Activated T-helper 2 cell treated with anti-CD3 and anti-CD28 coated beads, Interferon-gamma antibody, Interleukin-2, Interleukin-4, amounts not matched to agents 10 μg/mL and 5 μg/mL and 100 μg/mL, durations not matched to agents 14 hours and 24 hours and 36 hours (primary cell): Measurements from ENCODE around the gene FFAR2. TPM values are rescaled to one million over a fixed set of nuclear protein-coding genes. Genes with fewer than 3 reads are reported as not detected.

ENCODE experiments used
- DNase-seq: peaks from one replicate; pipeline ENCODE4 v3.0.0; 2021; ENCODE audit warnings: low spot score
- H3K27ac Mint-ChIP-seq: one replicate; pipeline ENCODE4 v1.8.0; 2021; ENCODE audit warnings: mixed read lengths
- H3K27me3 Mint-ChIP-seq: one replicate; pipeline ENCODE4 v1.8.0; 2021; ENCODE audit warnings: low read depth, mixed read lengths
- H3K36me3 Mint-ChIP-seq: one replicate; pipeline ENCODE4 v1.8.0; 2021; ENCODE audit warnings: low read depth, mixed read lengths
- H3K4me1 Mint-ChIP-seq: one replicate; pipeline ENCODE4 v1.8.0; 2021; ENCODE audit warnings: low read depth, mixed read lengths
- H3K4me3 Mint-ChIP-seq: one replicate; pipeline ENCODE4 v1.8.0; 2021; ENCODE audit warnings: low read depth, mild to moderate bottlenecking, moderate library complexity, mixed read lengths
- H3K9me3 Mint-ChIP-seq: one replicate; pipeline ENCODE4 v1.8.0; 2021; ENCODE audit warnings: mixed read lengths
- intact Hi-C: fragments of 100-400 bp; cut with micrococcal nuclease; formaldehyde crosslinking; loops from one replicate; pipeline ENCODE4 v1.15.1; 2023
- total RNA-seq: library from RNA; stranded (reverse); gene quantifications from 2 replicates; pipeline ENCODE4 v1.2.3, GENCODE V29; 2022

Gene FFAR2
- total RNA-seq, 1 donor from 2014 or later, result not detected

DNA sequence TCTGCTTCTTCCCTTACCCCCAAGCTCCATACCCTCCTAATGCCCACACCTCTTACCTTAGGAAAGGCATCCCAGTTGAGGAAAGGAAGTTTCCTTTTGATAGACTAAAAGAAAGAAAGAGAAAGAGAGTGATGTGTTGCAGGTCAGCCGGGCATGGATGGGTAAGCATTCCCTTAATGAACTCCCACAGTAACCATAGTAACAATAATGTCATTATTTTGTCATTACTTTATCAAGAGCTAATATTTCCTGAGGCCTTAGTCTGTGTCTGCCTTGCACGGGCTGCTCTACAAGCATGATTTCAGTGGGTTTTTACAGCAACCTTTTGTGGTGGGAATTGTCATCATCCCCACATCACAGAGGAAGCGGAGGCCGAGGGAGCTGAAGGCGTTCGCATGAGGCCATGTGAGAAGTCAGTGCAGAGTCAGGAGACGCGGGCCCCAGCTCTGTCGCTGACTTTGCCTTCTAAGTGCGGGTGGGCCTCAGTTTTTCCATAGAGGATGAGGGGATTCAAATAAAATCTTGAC is 39.7 kb downstream of the FFAR2 start:
- Mint-ChIP-seq H3K4me1 (no peaks in the 10 kb centered on the region), H3K27ac (no peak overlapping the region), H3K9me3 (no peaks in the 10 kb centered on the region), H3K27me3 (peaks cover 27% of the 10 kb centered on the region), H3K4me3 (no peak overlapping the region), H3K36me3 (no peaks in the 10 kb centered on the region)
- intact Hi-C loops, result no loop called here
- no peak for DNase-seq

DNA sequence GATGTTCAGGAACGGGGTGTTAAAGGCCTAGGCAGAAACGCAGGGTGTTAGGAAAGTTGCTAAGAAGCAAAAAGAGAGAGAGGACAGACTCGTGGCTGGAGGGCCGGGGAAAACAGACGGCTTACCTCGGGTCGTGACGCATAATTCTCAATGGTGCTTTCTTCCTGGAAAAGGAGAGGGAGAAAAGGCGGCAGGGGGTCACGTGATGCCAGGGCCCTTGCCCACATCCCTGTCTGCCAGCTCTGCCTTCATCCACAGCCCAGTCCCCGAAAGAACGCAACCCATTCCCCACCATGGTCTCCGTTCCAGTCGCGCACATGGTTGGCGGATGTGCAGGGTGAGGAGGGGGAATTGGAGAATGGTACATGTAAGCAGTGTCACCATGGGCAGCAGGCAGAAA is 40.6 kb downstream of the FFAR2 start:
- H3K4me1 Mint-ChIP-seq, result no peaks in the 10 kb centered on the region
- H3K27ac Mint-ChIP-seq, result no peak overlapping the region
- peaks cover 24% of the 10 kb centered on the region for H3K27me3 Mint-ChIP-seq
- H3K36me3 Mint-ChIP-seq, result no peaks in the 10 kb centered on the region
- intact Hi-C loops, result no loop called here
- DNase-seq, result no peak
- H3K4me3 Mint-ChIP-seq, result no peak overlapping the region
- no peaks in the 10 kb centered on the region for H3K9me3 Mint-ChIP-seq

DNA sequence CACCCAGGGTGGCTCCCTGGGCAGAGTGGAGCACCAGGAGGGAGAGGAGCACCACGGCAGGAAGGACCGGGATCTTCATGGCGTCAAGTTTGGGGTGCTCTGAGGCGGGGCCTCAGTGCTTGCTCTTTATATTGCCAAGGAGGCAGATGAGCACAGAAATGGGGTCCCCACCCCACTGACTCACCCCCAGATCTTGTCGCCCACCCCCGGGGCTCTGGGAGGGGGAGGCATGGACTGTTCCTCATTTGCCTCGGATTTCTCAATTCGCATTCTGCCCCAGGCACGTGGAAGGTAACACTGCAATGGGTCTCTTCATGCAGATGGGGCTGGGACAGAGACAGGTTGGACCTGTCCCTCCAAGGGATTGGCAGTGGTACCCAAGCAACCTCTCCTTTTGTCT is 42.3 kb downstream of the FFAR2 start, which contains the start of gene KRTDAP:
TSS of gene KRTDAP (minus strand) at position 101 of the 400 bp plus-strand sequence. CDS start at position 79, 22 bp downstream.
- Mint-ChIP-seq H3K4me3 (no peak within 1 kb of the TSS), H3K27ac (no peak within 1 kb of the TSS), H3K9me3 (no peaks in the 10 kb centered on the region), H3K27me3 (peaks cover 24% of the 10 kb centered on the region), H3K36me3 (no peaks in the 10 kb centered on the region), H3K4me1 (peaks cover 5% of the 10 kb centered on the region)
- intact Hi-C loops, result no loop called here
- DNase-seq, result no peak

DNA sequence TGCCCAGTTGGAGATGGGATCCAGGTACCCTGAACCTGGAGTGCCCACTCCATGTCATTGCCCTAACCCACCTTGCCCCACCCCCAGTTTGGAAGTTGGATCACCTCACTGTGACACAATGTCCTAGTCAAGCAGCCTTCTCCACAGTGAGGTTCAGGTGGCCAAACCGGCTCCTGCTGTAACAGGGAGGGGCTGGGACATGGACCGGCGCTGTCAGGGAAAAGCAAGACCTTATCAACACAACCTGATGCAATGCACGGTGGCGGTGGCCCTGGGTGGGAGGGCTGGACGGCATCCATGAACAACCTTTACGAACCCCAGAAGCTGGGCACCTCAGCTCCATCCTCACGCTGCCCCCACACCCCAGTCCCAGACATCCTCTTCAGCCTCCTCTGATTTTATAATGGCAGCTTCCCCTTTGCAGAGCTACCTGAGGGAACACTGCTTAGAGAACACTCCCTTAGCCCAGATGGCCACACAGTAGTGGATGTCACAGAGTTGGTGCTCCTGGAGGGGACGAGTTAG is 43.8 kb downstream of the FFAR2 start:
- no peaks in the 10 kb centered on the region for H3K36me3 Mint-ChIP-seq
- H3K4me3 Mint-ChIP-seq, result no peak overlapping the region
- H3K9me3 Mint-ChIP-seq, result no peaks in the 10 kb centered on the region
- peaks cover 7% of the 10 kb centered on the region for H3K4me1 Mint-ChIP-seq
- intact Hi-C loops, result no loop called here
- no peak overlapping the region for H3K27ac Mint-ChIP-seq
- H3K27me3 Mint-ChIP-seq, result peaks cover 20% of the 10 kb centered on the region
- no peak for DNase-seq

DNA sequence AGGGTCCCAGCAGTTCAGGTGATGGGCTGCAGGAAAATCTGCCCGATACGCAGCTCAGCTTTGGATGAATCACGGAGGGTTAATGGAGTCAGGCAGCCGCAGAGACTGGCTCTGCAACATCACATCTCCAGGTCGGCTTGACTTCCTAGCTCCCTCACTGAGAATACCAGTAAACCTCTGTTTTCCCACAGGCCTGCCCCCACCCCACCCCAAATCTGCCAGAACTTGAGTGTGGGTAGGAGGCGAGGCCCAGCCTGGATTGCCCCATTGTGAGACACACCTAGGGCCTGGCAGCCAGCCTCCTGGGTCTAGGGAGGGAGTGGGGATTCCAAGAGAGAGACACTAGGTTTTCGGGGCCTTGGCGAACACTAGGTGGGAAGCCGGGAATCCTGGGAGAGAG is 45.9 kb downstream of the FFAR2 start:
- Mint-ChIP-seq H3K27me3 (peaks cover 17% of the 10 kb centered on the region), H3K36me3 (no peaks in the 10 kb centered on the region), H3K9me3 (no peaks in the 10 kb centered on the region), H3K27ac (no peak overlapping the region), H3K4me3 (no peak overlapping the region), H3K4me1 (peaks cover 7% of the 10 kb centered on the region)
- intact Hi-C loops, result no loop called here
- DNase-seq, result no peak

DNA sequence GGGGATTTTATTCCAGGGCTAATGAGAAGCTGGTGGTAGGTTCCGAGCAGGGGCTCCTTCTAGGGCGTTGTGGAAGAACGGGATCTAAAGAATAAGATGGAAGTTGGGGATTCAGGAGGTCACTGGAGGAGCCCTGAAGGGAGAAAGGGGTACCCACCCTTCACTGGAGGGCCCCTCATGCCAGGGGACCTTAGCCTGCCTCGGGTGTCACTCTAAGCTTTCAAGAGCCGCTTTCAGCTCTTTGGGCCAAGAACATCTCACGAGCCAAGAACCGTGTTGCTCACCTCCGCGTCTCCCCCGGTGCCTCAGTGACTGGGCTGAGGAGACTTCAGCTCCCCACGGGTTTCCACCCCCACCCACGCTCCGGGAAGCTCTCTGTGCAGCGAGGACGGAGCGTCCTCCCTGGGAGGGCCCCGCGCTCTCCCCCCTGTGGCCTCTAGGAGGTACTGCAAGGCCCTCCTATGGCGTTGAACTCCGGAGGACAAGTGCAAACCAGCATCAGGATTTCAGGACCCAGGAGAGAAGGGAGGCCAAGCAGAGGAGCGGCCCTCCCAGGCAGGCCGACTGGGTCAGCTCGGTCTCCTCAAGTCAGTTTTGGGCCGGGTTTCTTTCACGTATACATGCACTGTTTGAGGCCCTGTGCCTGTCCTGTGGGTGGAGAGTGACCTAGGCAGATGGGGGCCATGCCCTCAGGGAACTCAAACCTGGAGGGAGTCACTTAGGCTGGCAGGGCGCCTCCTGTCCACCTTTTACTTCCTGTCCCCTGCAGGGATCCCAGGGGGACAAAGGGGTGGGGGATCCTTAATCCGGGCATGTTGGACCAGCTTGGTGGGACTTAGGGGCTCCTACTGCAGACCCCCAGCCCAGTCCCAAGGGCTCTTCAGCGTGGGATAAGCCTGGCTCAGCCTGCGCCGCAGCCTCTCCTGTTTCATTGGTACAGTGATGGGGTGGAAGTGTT is 47.3 kb downstream of the FFAR2 start:
- DNase-seq, result peak; percentile 50
- intact Hi-C loops, result loop anchor here (1.0 kb wide), 1 partner anchor 142 kb away; no protein-coding TSS in a partner anchor
- peaks cover 7% of the 10 kb centered on the region for H3K4me1 Mint-ChIP-seq
- H3K36me3 Mint-ChIP-seq, result no peaks in the 10 kb centered on the region
- peaks cover 17% of the 10 kb centered on the region for H3K27me3 Mint-ChIP-seq
- H3K4me3 Mint-ChIP-seq, result no peak overlapping the region
- H3K27ac Mint-ChIP-seq, result no peak overlapping the region
- H3K9me3 Mint-ChIP-seq, result no peaks in the 10 kb centered on the region

DNA sequence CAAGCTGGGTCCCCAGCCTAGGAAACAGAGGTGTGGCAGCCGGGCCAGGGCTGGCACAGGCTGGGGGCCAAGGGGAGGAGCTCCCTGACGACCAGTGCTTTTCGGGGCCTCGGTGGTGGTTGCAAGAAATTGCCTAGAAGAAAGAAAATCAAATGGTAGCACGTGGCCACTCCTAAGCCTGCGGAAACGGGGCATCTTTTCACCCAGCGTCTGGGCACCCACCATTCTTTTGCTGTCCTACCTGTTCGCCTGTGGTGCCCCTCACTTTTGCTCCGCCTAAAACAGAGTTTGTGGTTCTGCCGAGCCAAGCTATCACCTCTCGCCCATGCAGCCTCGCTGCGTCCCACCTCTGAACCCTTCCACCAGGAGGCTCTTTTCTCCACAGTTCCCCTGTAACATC is 49.3 kb downstream of the FFAR2 start:
- H3K27ac Mint-ChIP-seq, result no peak overlapping the region
- no peak for DNase-seq
- peaks cover 8% of the 10 kb centered on the region for H3K27me3 Mint-ChIP-seq
- no peaks in the 10 kb centered on the region for H3K9me3 Mint-ChIP-seq
- no peaks in the 10 kb centered on the region for H3K36me3 Mint-ChIP-seq
- no peak overlapping the region for H3K4me3 Mint-ChIP-seq
- intact Hi-C loops, result no loop called here
- H3K4me1 Mint-ChIP-seq, result peaks cover 10% of the 10 kb centered on the region

DNA sequence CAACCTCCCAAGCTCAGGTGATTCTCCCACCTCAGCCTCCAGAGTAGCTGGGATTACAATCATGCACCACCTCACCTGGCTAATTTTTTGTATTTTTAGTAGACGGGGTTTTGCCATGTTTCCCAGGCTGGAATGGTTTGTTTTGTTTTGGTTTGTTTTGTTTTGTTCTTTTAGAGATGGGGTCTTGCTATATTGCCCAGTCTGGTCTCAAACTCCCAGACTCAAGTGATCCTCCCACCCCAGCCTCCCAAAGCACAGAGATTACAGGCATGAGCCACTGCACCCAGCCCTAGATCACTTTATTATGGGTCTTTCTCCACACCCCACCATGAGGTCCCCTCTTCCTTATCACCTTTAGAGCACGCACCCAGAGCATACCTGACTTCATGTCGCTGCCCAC is 50.2 kb downstream of the FFAR2 start:
- Mint-ChIP-seq H3K4me3 (no peak overlapping the region), H3K27ac (no peak overlapping the region), H3K4me1 (peaks cover 10% of the 10 kb centered on the region), H3K9me3 (no peaks in the 10 kb centered on the region), H3K27me3 (peaks cover 8% of the 10 kb centered on the region), H3K36me3 (no peaks in the 10 kb centered on the region)
- no peak for DNase-seq
- intact Hi-C loops, result no loop called here

DNA sequence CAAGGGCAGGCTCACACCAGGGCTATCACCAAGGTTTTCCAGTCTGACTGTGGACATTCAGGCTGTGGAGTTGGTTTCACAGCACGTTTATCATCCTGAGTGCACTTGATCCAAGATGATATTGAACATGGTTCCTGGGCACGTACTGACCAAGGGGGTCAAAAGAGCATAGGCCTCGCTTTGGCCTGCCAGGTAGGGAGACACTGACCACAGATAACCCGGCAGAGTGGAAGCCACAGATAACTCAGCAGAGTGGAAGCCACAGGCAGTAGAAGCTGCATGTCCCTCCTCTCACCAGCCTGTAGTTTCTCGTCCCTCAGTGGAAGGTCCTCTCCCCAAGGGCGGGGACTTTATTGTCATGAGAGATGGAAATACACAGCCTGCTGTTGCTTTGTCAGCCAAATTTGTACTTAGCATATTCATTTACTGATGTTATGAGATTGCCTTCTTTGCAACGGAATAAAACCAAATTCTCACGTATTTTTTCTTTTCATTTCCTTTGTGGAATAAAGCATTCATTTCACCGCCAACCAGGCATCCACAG is 51.0 kb downstream of the FFAR2 start:
- H3K4me3 Mint-ChIP-seq, result no peak overlapping the region
- intact Hi-C loops, result no loop called here
- no peak overlapping the region for H3K27ac Mint-ChIP-seq
- H3K4me1 Mint-ChIP-seq, result peaks cover 10% of the 10 kb centered on the region
- H3K36me3 Mint-ChIP-seq, result no peaks in the 10 kb centered on the region
- no peak for DNase-seq
- H3K27me3 Mint-ChIP-seq, result peaks cover 6% of the 10 kb centered on the region
- H3K9me3 Mint-ChIP-seq, result no peaks in the 10 kb centered on the region

DNA sequence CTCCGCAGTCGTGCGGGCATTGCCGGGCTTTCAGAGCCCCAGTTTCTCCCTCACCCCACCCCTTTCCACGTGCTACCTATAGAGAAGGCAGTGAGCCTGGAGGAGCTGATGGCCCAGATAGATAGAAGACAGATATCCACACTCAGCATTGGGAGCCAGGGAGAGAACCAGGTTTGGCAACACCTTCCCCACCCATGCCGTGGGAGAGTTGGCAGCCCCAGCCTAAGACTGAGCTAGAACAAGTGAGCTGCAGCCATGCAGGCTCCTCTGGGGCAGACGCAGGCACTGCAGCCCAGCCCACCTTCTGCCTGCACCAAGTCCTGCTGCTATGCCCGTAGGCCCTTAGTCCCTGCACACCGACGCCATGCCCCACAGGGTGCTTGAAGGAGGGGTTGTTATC is 52.6 kb downstream of the FFAR2 start:
- DNase-seq, result no peak
- H3K9me3 Mint-ChIP-seq, result no peaks in the 10 kb centered on the region
- intact Hi-C loops, result no loop called here
- H3K27me3 Mint-ChIP-seq, result peaks cover 9% of the 10 kb centered on the region
- no peak overlapping the region for H3K4me3 Mint-ChIP-seq
- peaks cover 4% of the 10 kb centered on the region for H3K4me1 Mint-ChIP-seq
- no peak overlapping the region for H3K27ac Mint-ChIP-seq
- H3K36me3 Mint-ChIP-seq, result no peaks in the 10 kb centered on the region

Other genes starting within 250 kb of the FFAR2 start
- gene FAM187B, start 219.5 kb upstream of the FFAR2 start, total RNA-seq, result not detected in 2 replicates
- 0.30 and 1.0 TPM in 2 replicates for gene LSR, start 199.3 kb upstream of the FFAR2 start, total RNA-seq
- 135 and 142 TPM in 2 replicates for gene USF2, start 179.3 kb upstream of the FFAR2 start, total RNA-seq
- 0.25 and 0.37 TPM in 2 replicates for gene HAMP, start 165.7 kb upstream of the FFAR2 start, total RNA-seq
- 0.32 and 0.37 TPM in 2 replicates for gene MAG, start 156.1 kb upstream of the FFAR2 start, total RNA-seq
- 4.0 and 5.5 TPM in 2 replicates for gene CD22, start 119.1 kb upstream of the FFAR2 start, total RNA-seq
- 0.09 and 0.21 TPM in 2 replicates for gene FFAR1, start 100.4 kb upstream of the FFAR2 start, total RNA-seq
- 0.92 and 1.2 TPM in 2 replicates for gene FFAR3, start 89.8 kb upstream of the FFAR2 start, total RNA-seq
- gene GPR42, start 77.2 kb upstream of the FFAR2 start, total RNA-seq, result 0.18 and 0.51 TPM in 2 replicates
- not detected in 2 replicates for gene KRTDAP, start 42.2 kb downstream of the FFAR2 start, total RNA-seq
- 0.27 TPM in 1 of 2 replicates, not detected in the other for gene DMKN, start 65.4 kb downstream of the FFAR2 start, total RNA-seq
- gene SBSN, start 80.1 kb downstream of the FFAR2 start, total RNA-seq, result not detected in 2 replicates
- gene GAPDHS, start 85.2 kb downstream of the FFAR2 start, total RNA-seq, result not detected in 2 replicates
- gene TMEM147, start 97.4 kb downstream of the FFAR2 start, total RNA-seq, result 121 and 122 TPM in 2 replicates
- not detected in 2 replicates for gene ATP4A, start 115.4 kb downstream of the FFAR2 start, total RNA-seq
- not detected in 2 replicates for gene PMIS2, start 137.9 kb downstream of the FFAR2 start, total RNA-seq
- gene HAUS5, start 164.5 kb downstream of the FFAR2 start, total RNA-seq, result 42.5 and 43.1 TPM in 2 replicates
- 101 and 102 TPM in 2 replicates for gene RBM42, start 180.8 kb downstream of the FFAR2 start, total RNA-seq
- gene ETV2, start 193.5 kb downstream of the FFAR2 start, total RNA-seq, result 1.0 and 1.6 TPM in 2 replicates
- 431 and 461 TPM in 2 replicates for gene COX6B1, start 200.1 kb downstream of the FFAR2 start, total RNA-seq
- gene UPK1A, start 218.3 kb downstream of the FFAR2 start, total RNA-seq, result 0.59 and 1.2 TPM in 2 replicates